Endothelial cell (in vitro differentiated cells): ENCODE data around the gene GSC2. TPM values are rescaled to one million over a fixed set of nuclear protein-coding genes. Genes with fewer than 3 reads are reported as not detected.

Experiments
- DNase-seq: peaks from one replicate; pipeline ENCODE4 v3.0.0; 2021; ENCODE audit warnings: low spot score
- H3K27ac Mint-ChIP-seq: one replicate; pipeline ENCODE4 v1.8.0; 2021; ENCODE audit warnings: mixed read lengths, inconsistent platforms; ENCODE audit not compliant: unreplicated experiment
- H3K27me3 Mint-ChIP-seq: one replicate; pipeline ENCODE4 v1.8.0; 2021; ENCODE audit warnings: mild to moderate bottlenecking, moderate library complexity, mixed read lengths, inconsistent platforms; ENCODE audit not compliant: unreplicated experiment
- H3K36me3 Mint-ChIP-seq: one replicate; pipeline ENCODE4 v1.8.0; 2021; ENCODE audit warnings: mild to moderate bottlenecking, low read depth, mixed read lengths, inconsistent platforms; ENCODE audit not compliant: unreplicated experiment
- H3K4me1 Mint-ChIP-seq: one replicate; pipeline ENCODE4 v1.8.0; 2021; ENCODE audit warnings: mild to moderate bottlenecking, mixed read lengths, inconsistent platforms; ENCODE audit not compliant: unreplicated experiment
- H3K4me3 Mint-ChIP-seq: one replicate; pipeline ENCODE4 v1.8.0; 2021; ENCODE audit warnings: mild to moderate bottlenecking, mixed read lengths, inconsistent platforms; ENCODE audit not compliant: unreplicated experiment
- H3K9me3 Mint-ChIP-seq: one replicate; pipeline ENCODE4 v1.8.0; 2021; ENCODE audit warnings: mixed read lengths, inconsistent platforms; ENCODE audit not compliant: unreplicated experiment
- CTCF ChIP-seq: fragments of 200-600 bp; sonication (generic); IDR thresholded peaks from one replicate; pipeline ENCODE4 v1.5.0; 2021; ENCODE audit warnings: antibody characterized with exemption; ENCODE audit not compliant: unreplicated experiment
- total RNA-seq: library from RNA; stranded (reverse); fragmentation: NEBNext Ultra II Directional; extraction: Animal tissue kit (Norgen Biotek cat#: 25700); gene quantifications from one replicate; pipeline ENCODE4 v1.2.1, GENCODE V29; 2021; ENCODE audit not compliant: unreplicated experiment

GSC2 gene
- total RNA-seq, 1 donor from 2014 or later = not detected

GRCh38 chr22:19195796-19196731, 46.0 kb upstream of the GSC2 start:
- H3K36me3 Mint-ChIP-seq = peaks cover 35% of the 10 kb centered on the region
- H3K27me3 Mint-ChIP-seq = peaks cover 5% of the 10 kb centered on the region
- no peaks in the 10 kb centered on the region for H3K4me1 Mint-ChIP-seq
- TF ChIP-seq CTCF = no peak
- no peak overlapping the region for H3K27ac Mint-ChIP-seq
- no peak overlapping the region for H3K4me3 Mint-ChIP-seq
- H3K9me3 Mint-ChIP-seq = no peaks in the 10 kb centered on the region
- DNase-seq = no peak

GRCh38 chr22:19194766-19195536, 44.9 kb upstream of the GSC2 start:
- H3K4me3 Mint-ChIP-seq = no peak overlapping the region
- peaks cover 5% of the 10 kb centered on the region for H3K27me3 Mint-ChIP-seq
- TF ChIP-seq CTCF = no peak
- no peaks in the 10 kb centered on the region for H3K9me3 Mint-ChIP-seq
- H3K27ac Mint-ChIP-seq = no peak overlapping the region
- H3K4me1 Mint-ChIP-seq = no peaks in the 10 kb centered on the region
- no peak for DNase-seq
- H3K36me3 Mint-ChIP-seq = peaks cover 35% of the 10 kb centered on the region

- DNase-seq = no peak
- Mint-ChIP-seq H3K4me3 (peak overlapping the region; percentile 53), H3K36me3 (peaks cover 33% of the 10 kb centered on the region), H3K27me3 (peaks cover 5% of the 10 kb centered on the region), H3K4me1 (no peaks in the 10 kb centered on the region), H3K9me3 (no peaks in the 10 kb centered on the region), H3K27ac (no peak overlapping the region)
- no peak for TF ChIP-seq CTCF
These were observed 43.8 kb upstream of the GSC2 start for GRCh38 chr22:19193879-19194278.

DNA sequence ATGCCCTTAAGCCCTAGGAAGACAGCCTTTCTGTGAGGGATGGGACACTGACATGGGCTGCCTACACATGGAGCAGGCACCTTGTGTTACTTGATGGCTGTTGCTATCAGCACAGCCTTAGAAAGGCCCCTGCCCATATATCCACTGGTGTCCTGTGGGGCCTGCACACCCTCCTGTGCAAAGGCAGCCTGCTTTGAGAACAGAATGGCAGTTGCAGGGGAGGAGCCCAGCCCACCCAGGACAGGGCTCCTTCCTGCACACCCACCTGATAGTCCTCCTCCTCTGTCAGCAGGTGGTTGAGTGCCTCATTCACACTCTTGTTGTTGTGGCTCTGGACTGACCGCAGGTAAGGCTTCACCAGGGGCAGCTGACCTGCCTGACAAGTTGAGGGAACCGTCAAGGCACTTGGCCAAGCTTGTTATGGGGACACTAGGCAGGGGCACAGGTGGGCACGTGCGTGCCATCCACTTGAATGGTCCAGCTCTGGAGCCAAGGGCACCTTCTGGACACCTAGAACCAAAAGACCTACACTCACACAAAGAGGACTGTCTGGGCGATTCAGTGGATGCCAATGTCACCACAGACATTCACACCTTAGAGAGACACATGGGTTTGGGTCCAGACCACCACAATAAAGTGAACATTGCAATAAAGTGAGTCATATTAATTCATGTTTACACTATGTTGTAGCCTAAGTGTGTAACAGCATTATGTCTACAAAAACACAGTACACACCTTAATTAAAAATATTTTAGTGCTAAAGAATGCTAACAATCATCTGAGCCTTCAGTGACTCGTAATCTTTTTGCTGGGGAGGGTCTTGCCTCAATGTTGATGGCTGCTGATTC, 37.8 kb upstream of the GSC2 start:
- Mint-ChIP-seq H3K4me3 (no peak overlapping the region), H3K4me1 (peaks cover 2% of the 10 kb centered on the region), H3K36me3 (peaks cover 5% of the 10 kb centered on the region), H3K27ac (no peak overlapping the region), H3K27me3 (peaks cover 7% of the 10 kb centered on the region), H3K9me3 (no peaks in the 10 kb centered on the region)
- DNase-seq = no peak
- TF ChIP-seq CTCF = no peak
